HepG2 (cell line): ENCODE measurements around the gene CSNK2B. TPM values are rescaled to one million over a fixed set of nuclear protein-coding genes. Genes with fewer than 3 reads are reported as not detected.

Experiments
- ARHGAP35 ChIP-seq: sonication (generic); formaldehyde crosslinking; IDR thresholded peaks from 2 replicates; pipeline ENCODE4 v1.9.0; 2022; ENCODE audit warnings: mild to moderate bottlenecking, inconsistent platforms, moderate library complexity, missing genetic modification reagents, borderline replicate concordance
- ARID5B ChIP-seq: IDR thresholded peaks from 2 replicates; pipeline ENCODE4 v1.4.0; 2020; ENCODE audit warnings: mild to moderate bottlenecking, missing genetic modification reagents
- GLI4 ChIP-seq: sonication (generic); formaldehyde crosslinking; IDR thresholded peaks from 2 replicates; pipeline ENCODE4 v1.5.1; 2020; ENCODE audit warnings: missing genetic modification reagents, mild to moderate bottlenecking, moderate library complexity, borderline replicate concordance
- GMEB2 ChIP-seq: IDR thresholded peaks from 2 replicates; pipeline ENCODE4 v1.6.1; 2016; ENCODE audit warnings: missing biosample characterization, missing genetic modification reagents, low read depth
- GTF3A ChIP-seq: sonication (generic); formaldehyde crosslinking; conservative IDR thresholded peaks from 2 replicates; pipeline ENCODE4 v1.4.0; 2020; ENCODE audit warnings: mild to moderate bottlenecking, missing genetic modification reagents
- HHEX ChIP-seq: IDR thresholded peaks from 2 replicates; pipeline ENCODE4 v1.6.1; 2016; ENCODE audit warnings: control low read depth
- HMG20A ChIP-seq: IDR thresholded peaks from 2 replicates; pipeline ENCODE4 v1.6.1; 2016; ENCODE audit warnings: borderline replicate concordance
- HNF4G ChIP-seq, 2 experiments: sonication (generic) in 1 of 2; formaldehyde crosslinking in 1 of 2; IDR thresholded peaks; 2 replicates each; pipeline versions ENCODE4 v1.4.0 to v1.6.1; 2011 to 2020; ENCODE audit warnings: borderline replicate concordance in 2 of 2, low read depth in 2 of 2, mild to moderate bottlenecking in 2 of 2, low read length in 1 of 2, missing genetic modification reagents in 1 of 2, moderate library complexity in 1 of 2
- HNRNPLL ChIP-seq: fragments of 200-400 bp; formaldehyde crosslinking; IDR thresholded peaks from 2 replicates; pipeline ENCODE4 v1.6.1; 2017; ENCODE audit warnings: mild to moderate bottlenecking, low read depth, low read length; ENCODE audit not compliant: poor library complexity, severe bottlenecking
- NFAT5 ChIP-seq: sonication (generic); formaldehyde crosslinking; IDR thresholded peaks from 2 replicates; pipeline ENCODE4 v1.4.0; 2020; ENCODE audit warnings: missing genetic modification reagents
- NR2F6 ChIP-seq, 2 experiments: IDR thresholded peaks; 2 replicates each; pipeline ENCODE4 v1.6.1; 2016; ENCODE audit warnings: antibody characterized with exemption in 1 of 2, mild to moderate bottlenecking in 1 of 2
- SAP130 ChIP-seq: IDR thresholded peaks from 2 replicates; pipeline ENCODE4 v1.6.1; 2016; ENCODE audit warnings: low read depth
- TFDP1 ChIP-seq: IDR thresholded peaks from 2 replicates; pipeline ENCODE4 v1.6.1; 2016; ENCODE audit warnings: missing compliant biosample characterization, missing genetic modification reagents, borderline replicate concordance
- ZNF333 ChIP-seq: sonication (generic); formaldehyde crosslinking; IDR thresholded peaks from 2 replicates; pipeline ENCODE4 v1.4.0; 2020; ENCODE audit warnings: mild to moderate bottlenecking, missing genetic modification reagents, borderline replicate concordance
- ZNF44 ChIP-seq: sonication (generic); formaldehyde crosslinking; IDR thresholded peaks from 2 replicates; pipeline ENCODE4 v1.5.1; 2020; ENCODE audit warnings: mild to moderate bottlenecking, missing genetic modification reagents
- polyA plus RNA-seq, 8 experiments: library from polyadenylated mRNA; depleted of rRNA in 3 of 8; stranded (reverse) in 7 of 8; unstranded in 1 of 8; fragments of >200 nt; fragmentation: Illumina TruSeq in 4 of 8; extraction: Trizol in 4 of 8; gene quantifications; 2 replicates each; pipeline versions ENCODE4 v1.2.1 to v1.2.3, GENCODE V29; 2011 to 2016; ENCODE audit warnings: low read depth in 4 of 8, missing spikeins in 1 of 8, mixed read lengths in 1 of 8; ENCODE audit not compliant: insufficient read depth in 1 of 8
- total RNA-seq, 5 experiments: library from RNA; depleted of rRNA; stranded (reverse); fragments of >200 nt; fragmentation: Illumina TruSeq; extraction: Trizol; gene quantifications; 2 replicates each; pipeline ENCODE4 v1.2.3, GENCODE V29; 2016; ENCODE audit warnings: low read depth in 1 of 5

Gene CSNK2B
- total and polyA plus RNA-seq, 2 of the 13 experiments (the other 11 are each of a cell fraction or from before 2014, with no cell fraction given), result 111 to 296 TPM

- peak; percentile 84; the same call in 1 of the 2 replicates for TF ChIP-seq GLI4 (CRISPR knock-in tag)
- peak; percentile 95 for TF ChIP-seq HNF4G (IDR thresholded peaks at IDR 0.05; ENCODE audit: borderline replicate concordance, low read depth, low read length)
- TF ChIP-seq HNF4G (CRISPR knock-in tag; IDR thresholded peaks at IDR 0.05; ENCODE audit: borderline replicate concordance, low read depth), result peak; percentile 91; the same call in 1 of the 2 replicates
- TF ChIP-seq TFDP1 (CRISPR knock-in tag), result peak; percentile 43; the same call in 1 of the 2 replicates
- no peak for TF ChIP-seq ARHGAP35
- TF ChIP-seq HMG20A (CRISPR knock-in tag), result peak; percentile 85
- TF ChIP-seq ZNF44, result peak; percentile 98
- peak; percentile 99 for TF ChIP-seq NR2F6 (IDR thresholded peaks at IDR 0.05)
- TF ChIP-seq NR2F6 (CRISPR knock-in tag; IDR thresholded peaks at IDR 0.05), result peak; percentile 99
- peak; percentile 57 for TF ChIP-seq ZNF333
- TF ChIP-seq NFAT5 (CRISPR knock-in tag), result peak; percentile 79
- TF ChIP-seq GTF3A (CRISPR knock-in tag), result peak; percentile 65; the same call in 1 of the 2 replicates
- TF ChIP-seq HNRNPLL, result no peak
- TF ChIP-seq GMEB2, result no peak; the same call in 1 of the 2 replicates
- peak; percentile 95 for TF ChIP-seq ARID5B
- 0 out of 2 replicates have a peak, but pooled peaks have one; percentile 49 for TF ChIP-seq HHEX (CRISPR knock-in tag)
- TF ChIP-seq SAP130, result peak; percentile 99
Measured at GRCh38 chr6:31655349-31656237, 10.3 kb upstream of the CSNK2B start, which contains the start of gene APOM (continued).
